ENCODE results near the gene RCVRN.

GRCh38 chr17:9941305-9941704 lies 36.2 kb upstream of the RCVRN start:
- TF ChIP-seq, protein P1, sequence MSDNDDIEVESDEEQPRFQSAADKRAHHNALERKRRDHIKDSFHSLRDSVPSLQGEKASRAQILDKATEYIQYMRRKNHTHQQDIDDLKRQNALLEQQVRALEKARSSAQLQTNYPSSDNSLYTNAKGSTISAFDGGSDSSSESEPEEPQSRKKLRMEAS (IDR thresholded peaks at IDR 0.05): no peak
- TF ChIP-seq CTCF (IDR thresholded peaks at IDR 0.05; ENCODE audit: control extremely low read depth in 1 of 3, insufficient read depth in 1 of 3, low read depth in 1 of 3, low read length in 3 of 3): no peak
- TF ChIP-seq POLR2AphosphoS5 (IDR thresholded peaks at IDR 0.05; ENCODE audit: low read depth, low read length): no peak
- no peak for TF ChIP-seq HDAC2 (IDR thresholded peaks at IDR 0.05; ENCODE audit: borderline replicate concordance in 1 of 2, low read depth in 2 of 2, low read length in 2 of 2)

All from H1 (cell line).